ENCODE results near the gene BCOR. TPM values are rescaled to one million over a fixed set of nuclear protein-coding genes. Genes with fewer than 3 reads are reported as not detected.

Gene BCOR
- total and polyA plus RNA-seq, 2 of the 4 experiments (the other 2 are of a cell fraction) = 7.5 to 9.0 TPM

DNA sequence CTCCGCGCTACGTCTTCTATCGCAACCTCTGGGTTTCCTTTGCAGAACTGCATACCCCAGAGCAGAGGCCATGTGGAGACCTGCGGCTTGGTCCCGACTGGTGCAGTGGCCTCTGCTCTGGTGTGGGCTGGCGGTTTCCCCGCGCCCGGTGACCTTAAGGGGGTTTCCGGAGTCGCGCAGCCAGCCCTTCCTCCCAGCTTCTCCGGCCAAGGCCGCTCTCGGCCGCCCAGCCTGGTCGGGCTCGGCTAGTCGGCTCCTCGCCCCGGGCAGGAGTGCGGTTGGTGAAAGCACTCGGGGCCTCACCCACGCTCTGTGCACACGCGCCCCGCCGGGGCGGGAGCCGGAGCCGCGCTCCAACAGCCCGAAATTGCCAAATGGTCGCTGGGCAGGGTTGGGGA is 84.9 kb downstream of the BCOR start:
- Histone ChIP-seq H3K79me1 (ENCODE audit: low read depth in 1 of 2, low read length in 2 of 2) (no peaks in the 10 kb centered on the region), H3K27me3 (ENCODE audit: control insufficient read depth, insufficient read depth, low read length) (peaks cover 7% of the 10 kb centered on the region), H4K5ac (ENCODE audit: low read depth, low read length) (no peak overlapping the region), H4K20me1 (ENCODE audit: insufficient read depth, low read length) (no peaks in the 10 kb centered on the region), H2BK15ac (ENCODE audit: low read depth, low read length) (peak overlapping the region; percentile 48; the same call in 1 of the 3 replicates), H3K18ac (ENCODE audit: low read depth, low read length) (no peak overlapping the region; the same call in 1 of the 2 replicates), H2BK120ac (ENCODE audit: low read depth, low read length) (peak overlapping the region; percentile 62; the same call in 1 of the 2 replicates), H3K9ac (ENCODE audit: low read depth, low read length) (no peak overlapping the region), H2AK9ac (replicated peaks; ENCODE audit: low read depth, low read length, poor library complexity) (peak overlapping the region; percentile 86), H3K4me3 (ENCODE audit: insufficient read depth, low read depth, low read length) (0 out of 2 replicates have a peak overlapping the region, but pooled peaks have one; percentile 2), H3K56ac (ENCODE audit: extremely low read depth, insufficient read depth, low read length) (no peak overlapping the region), H3K4me1 (ENCODE audit: control insufficient read depth, insufficient read depth, low read length) (peaks cover 10% of the 10 kb centered on the region), H3K4me2 (ENCODE audit: low read depth, low read length) (peak overlapping the region; percentile 69; the same call in 1 of the 2 replicates), H3K36me3 (ENCODE audit: control insufficient read depth, insufficient read depth, low read length) (no peaks in the 10 kb centered on the region), H2AK5ac (ENCODE audit: low read depth, low read length) (0 out of 2 replicates have a peak overlapping the region, but pooled peaks have one; percentile 82), H2BK5ac (ENCODE audit: low read depth, low read length, poor library complexity, severe bottlenecking) (peak overlapping the region; percentile 15), H3K14ac (replicated peaks; ENCODE audit: low read depth, low read length) (peak overlapping the region; percentile 78; the same call in 1 of the 2 replicates), H4K8ac (ENCODE audit: low read depth in 2 of 2, low read length in 2 of 2) (peak overlapping the region; percentile 40 to 42; a peak in 3 of 4 replicates), H3K23ac (ENCODE audit: low read depth, low read length) (peak overlapping the region; percentile 0; the same call in 1 of the 2 replicates), H3K27ac (ENCODE audit: insufficient read depth, low read length) (peak overlapping the region; percentile 56), H4K91ac (ENCODE audit: insufficient read depth, low read depth, low read length) (peak overlapping the region; percentile 49), H3K9me1 (ENCODE audit: insufficient read depth, low read length) (peaks cover 2% of the 10 kb centered on the region; the same call in 1 of the 2 replicates), H2AFZ (replicated peaks; ENCODE audit: low read length, poor library complexity) (peak overlapping the region; percentile 89), H3K4ac (ENCODE audit: low read depth, low read length) (peak overlapping the region; percentile 84), H3K9me3 (ENCODE audit: control insufficient read depth, insufficient read depth, low read length) (peaks cover 5% of the 10 kb centered on the region), H2BK20ac (ENCODE audit: low read depth, low read length) (peak overlapping the region; percentile 25)
- intact Hi-C loops (cut with micrococcal nuclease) = loop anchor here (1.0 to 5.0 kb wide), 5 partner anchors 74 to 282 kb away; no protein-coding TSS in a partner anchor
- ChIA-PET CTCF (interaction anchor here (0.8 kb wide), 1 partner anchor 282 kb away, joined by 3 read pairs; no protein-coding TSS in a partner anchor), POLR2A (ENCODE audit: unreplicated experiment) (interaction anchor here (0.6 kb wide), 1 partner anchor 86 kb away, joined by 3 read pairs; no protein-coding TSS in a partner anchor)
- 59% methylated on average over 7 of the region's 35 CpGs; no CpG with 5 or more reads in 1 of the 2 experiments for WGBS, 2 experiments (ENCODE audit: extremely low coverage in 2 of 2, insufficient read length in 1 of 2)
- dilution Hi-C loops (cut with HindIII; ENCODE audit: low sequenced_read_pairs, unreplicated experiment) = no loop called here
- in situ Hi-C loops (cut with MboI; ENCODE audit: low sequenced_read_pairs) = no loop called here
- no peak for TF ChIP-seq RFX5 (IDR thresholded peaks at IDR 0.05; ENCODE audit: low read depth, low read length)
- no peak for TF ChIP-seq RCOR1 (IDR thresholded peaks at IDR 0.05; ENCODE audit: insufficient replicate concordance, low read length)
- no peak for TF ChIP-seq CHD1 (IDR thresholded peaks at IDR 0.05; ENCODE audit: low read depth, low read length)
- TF ChIP-seq MAFK (IDR thresholded peaks at IDR 0.05; ENCODE audit: low read depth, low read length) = no peak
- TF ChIP-seq FOS (IDR thresholded peaks at IDR 0.05; ENCODE audit: low read depth, low read length) = no peak
- no peak for TF ChIP-seq SMC3 (IDR thresholded peaks at IDR 0.05; ENCODE audit: low read depth, low read length)
- no peak for TF ChIP-seq CEBPB (IDR thresholded peaks at IDR 0.05; ENCODE audit: low read depth, low read length)
- TF ChIP-seq, protein P1, sequence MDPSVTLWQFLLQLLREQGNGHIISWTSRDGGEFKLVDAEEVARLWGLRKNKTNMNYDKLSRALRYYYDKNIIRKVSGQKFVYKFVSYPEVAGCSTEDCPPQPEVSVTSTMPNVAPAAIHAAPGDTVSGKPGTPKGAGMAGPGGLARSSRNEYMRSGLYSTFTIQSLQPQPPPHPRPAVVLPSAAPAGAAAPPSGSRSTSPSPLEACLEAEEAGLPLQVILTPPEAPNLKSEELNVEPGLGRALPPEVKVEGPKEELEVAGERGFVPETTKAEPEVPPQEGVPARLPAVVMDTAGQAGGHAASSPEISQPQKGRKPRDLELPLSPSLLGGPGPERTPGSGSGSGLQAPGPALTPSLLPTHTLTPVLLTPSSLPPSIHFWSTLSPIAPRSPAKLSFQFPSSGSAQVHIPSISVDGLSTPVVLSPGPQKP (IDR thresholded peaks at IDR 0.05; ENCODE audit: borderline replicate concordance, low read depth, low read length) = no peak
- TF ChIP-seq, protein P2, sequence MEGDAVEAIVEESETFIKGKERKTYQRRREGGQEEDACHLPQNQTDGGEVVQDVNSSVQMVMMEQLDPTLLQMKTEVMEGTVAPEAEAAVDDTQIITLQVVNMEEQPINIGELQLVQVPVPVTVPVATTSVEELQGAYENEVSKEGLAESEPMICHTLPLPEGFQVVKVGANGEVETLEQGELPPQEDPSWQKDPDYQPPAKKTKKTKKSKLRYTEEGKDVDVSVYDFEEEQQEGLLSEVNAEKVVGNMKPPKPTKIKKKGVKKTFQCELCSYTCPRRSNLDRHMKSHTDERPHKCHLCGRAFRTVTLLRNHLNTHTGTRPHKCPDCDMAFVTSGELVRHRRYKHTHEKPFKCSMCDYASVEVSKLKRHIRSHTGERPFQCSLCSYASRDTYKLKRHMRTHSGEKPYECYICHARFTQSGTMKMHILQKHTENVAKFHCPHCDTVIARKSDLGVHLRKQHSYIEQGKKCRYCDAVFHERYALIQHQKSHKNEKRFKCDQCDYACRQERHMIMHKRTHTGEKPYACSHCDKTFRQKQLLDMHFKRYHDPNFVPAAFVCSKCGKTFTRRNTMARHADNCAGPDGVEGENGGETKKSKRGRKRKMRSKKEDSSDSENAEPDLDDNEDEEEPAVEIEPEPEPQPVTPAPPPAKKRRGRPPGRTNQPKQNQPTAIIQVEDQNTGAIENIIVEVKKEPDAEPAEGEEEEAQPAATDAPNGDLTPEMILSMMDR (conservative IDR thresholded peaks at IDR 0.05; ENCODE audit: low read depth, low read length) = no peak
- TF ChIP-seq MXI1 (IDR thresholded peaks at IDR 0.05; ENCODE audit: borderline replicate concordance, low read depth, low read length) = no peak
- TF ChIP-seq, protein P3, sequence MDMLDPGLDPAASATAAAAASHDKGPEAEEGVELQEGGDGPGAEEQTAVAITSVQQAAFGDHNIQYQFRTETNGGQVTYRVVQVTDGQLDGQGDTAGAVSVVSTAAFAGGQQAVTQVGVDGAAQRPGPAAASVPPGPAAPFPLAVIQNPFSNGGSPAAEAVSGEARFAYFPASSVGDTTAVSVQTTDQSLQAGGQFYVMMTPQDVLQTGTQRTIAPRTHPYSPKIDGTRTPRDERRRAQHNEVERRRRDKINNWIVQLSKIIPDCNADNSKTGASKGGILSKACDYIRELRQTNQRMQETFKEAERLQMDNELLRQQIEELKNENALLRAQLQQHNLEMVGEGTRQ (IDR thresholded peaks at IDR 0.05; ENCODE audit: low read depth, low read length) = no peak
- TF ChIP-seq MAZ (IDR thresholded peaks at IDR 0.05; ENCODE audit: borderline replicate concordance, low read depth, low read length) = no peak
- BruUV-seq (replicated peaks) = no TSS peak
- peak; percentile 22 for DNase-seq
- ATAC-seq (ENCODE audit: low read depth) = 0 out of 2 replicates have a peak, but pooled peaks have one; percentile 2
